ENCODE results near the gene INPP5D. TPM values are rescaled to one million over a fixed set of nuclear protein-coding genes. Genes with fewer than 3 reads are reported as not detected.

Gene INPP5D
- total and polyA plus RNA-seq, 8 donors: 3.7 to 564 (median 8.5) TPM

- Histone ChIP-seq H3K4me3 (no peak overlapping the region), H3K4me1 (peaks cover 0 to 5% (median 0%) of the 10 kb centered on the region in 4 donors), H3K36me3 (peaks cover 0 to 53% (median 11%) of the 10 kb centered on the region in 4 donors), H3K27me3 (peaks cover 0 to 24% (median 0%) of the 10 kb centered on the region in 3 donors), H3K9me3 (peaks cover 0 to 10% (median 5%) of the 10 kb centered on the region in 4 donors), H3K27ac (no peak overlapping the region)
- intact Hi-C loops (cut with DNase I; ENCODE audit: low total_unique reads): no loop called here
- TF ChIP-seq EP300 (IDR thresholded peaks at IDR 0.05) (no peak), POLR2AphosphoS5 (IDR thresholded peaks at IDR 0.05) (no peak), POLR2A (IDR thresholded peaks at IDR 0.05) (no peak), CTCF (IDR thresholded peaks at IDR 0.05) (no peak)
- WGBS, 5 donors: 83 to 88% (median 86%) methylated on average over 9 of the region's 9 CpGs
- no peak for DNase-seq
Observed at GRCh38 chr2:233131936-233132720, 72.0 kb downstream of the INPP5D start.

GRCh38 chr2:233133239-233133638 is 73.1 kb downstream of the INPP5D start:
- Histone ChIP-seq H3K27ac (no peak overlapping the region), H3K4me3 (no peak overlapping the region), H3K9me3 (peaks cover 0 to 10% (median 5%) of the 10 kb centered on the region in 4 donors), H3K36me3 (peaks cover 0 to 47% (median 9%) of the 10 kb centered on the region in 4 donors), H3K27me3 (peaks cover 0 to 23% (median 0%) of the 10 kb centered on the region in 3 donors), H3K4me1 (peaks cover 0 to 5% (median 0%) of the 10 kb centered on the region in 4 donors)
- intact Hi-C loops (cut with DNase I; ENCODE audit: low total_unique reads): no loop called here
- no peak for TF ChIP-seq CTCF (IDR thresholded peaks at IDR 0.05)
- no peak for TF ChIP-seq POLR2AphosphoS5 (IDR thresholded peaks at IDR 0.05)
- TF ChIP-seq EP300 (IDR thresholded peaks at IDR 0.05): no peak
- TF ChIP-seq POLR2A (IDR thresholded peaks at IDR 0.05): no peak
- WGBS, 5 donors: 11 to 90% (median 58%) methylated on average over 1 of the region's 1 CpG
- DNase-seq: no peak

- TF ChIP-seq CTCF (IDR thresholded peaks at IDR 0.05) (no peak), POLR2AphosphoS5 (IDR thresholded peaks at IDR 0.05) (no peak), EP300 (IDR thresholded peaks at IDR 0.05) (no peak), POLR2A (IDR thresholded peaks at IDR 0.05) (no peak)
- WGBS, 5 donors: 84 to 96% (median 89%) methylated on average over 1 of the region's 1 CpG
- Histone ChIP-seq H3K4me3 (no peak overlapping the region), H3K36me3 (peaks cover 0 to 43% (median 10%) of the 10 kb centered on the region in 4 donors), H3K4me1 (no peaks in the 10 kb centered on the region), H3K9me3 (peaks cover 0 to 10% (median 5%) of the 10 kb centered on the region in 4 donors), H3K27ac (no peak overlapping the region), H3K27me3 (peaks cover 0 to 10% (median 0%) of the 10 kb centered on the region in 3 donors)
- intact Hi-C loops (cut with DNase I; ENCODE audit: low total_unique reads): no loop called here
- DNase-seq: no peak
Observed at GRCh38 chr2:233135421-233135820, 75.3 kb downstream of the INPP5D start.

- H3K9me3 ChIP-seq: peaks cover 0 to 10% (median 5%) of the 10 kb centered on the region in 4 donors
- 84 to 95% (median 90%) methylated on average over 2 of the region's 2 CpGs for WGBS, 5 donors
- intact Hi-C loops (cut with DNase I; ENCODE audit: low total_unique reads): no loop called here
- H3K4me1 ChIP-seq: no peaks in the 10 kb centered on the region
- DNase-seq: no peak
- peaks cover 0 to 11% (median 0%) of the 10 kb centered on the region in 3 donors for H3K27me3 ChIP-seq
- TF ChIP-seq EP300 (IDR thresholded peaks at IDR 0.05): no peak
- TF ChIP-seq CTCF (IDR thresholded peaks at IDR 0.05): no peak
- TF ChIP-seq POLR2A (IDR thresholded peaks at IDR 0.05): no peak
- no peak for TF ChIP-seq POLR2AphosphoS5 (IDR thresholded peaks at IDR 0.05)
- no peak overlapping the region for H3K27ac ChIP-seq
- no peak overlapping the region for H3K4me3 ChIP-seq
- peaks cover 0 to 33% (median 8%) of the 10 kb centered on the region in 4 donors for H3K36me3 ChIP-seq
Observed at GRCh38 chr2:233137040-233137439, 76.9 kb downstream of the INPP5D start.

Measured in stomach (tissue), 9 donors.